Ovary (tissue), 9 donors: Measurements from ENCODE around the gene LPIN1. TPM values are rescaled to one million over a fixed set of nuclear protein-coding genes. Genes with fewer than 3 reads are reported as not detected.
"Not testable (repeated sequence)": the region's sequence is repeated elsewhere in the genome, so short reads cannot be mapped to it uniquely, and the experiment has no call there.

Source experiments
- DNase-seq, 5 donors: peaks; one replicate each; pipeline ENCODE4 v3.0.0-alpha.2; 2019 to 2020
- H3K27ac ChIP-seq, 2 donors: fragments of 200-600 bp; one replicate each; pipeline versions ENCODE4 v1.5.1 to v1.8.0; 2019 to 2022
- H3K27me3 ChIP-seq: fragments of 200-600 bp; one replicate; pipeline ENCODE4 v1.8.0; 2022
- H3K36me3 ChIP-seq: fragments of 200-600 bp; sonication (generic); one replicate; pipeline ENCODE4 v1.5.1; 2019
- H3K4me1 ChIP-seq: one replicate; pipeline ENCODE4 v1.8.1; 2013; ENCODE audit warnings: mild to moderate bottlenecking, moderate library complexity; ENCODE audit not compliant: insufficient read depth
- H3K4me3 ChIP-seq: fragments of 200-600 bp; sonication (generic); one replicate; pipeline ENCODE4 v1.5.1; 2017
- H3K9me3 ChIP-seq, 2 donors: fragments of 200-600 bp in 1 of 2; sonication (generic) in 1 of 2; one replicate each; pipeline versions ENCODE4 v1.5.1 to v1.8.1; 2013 to 2019; ENCODE audit warnings: mild to moderate bottlenecking in 1 of 2, moderate library complexity in 1 of 2
- CTCF ChIP-seq, 3 donors: fragments of 450-650 bp in 2 of 3; fragments of 200-600 bp in 1 of 3; IDR thresholded peaks; one replicate each; pipeline versions ENCODE4 v1.5.1 to v1.8.0; 2016 to 2022; ENCODE audit warnings: antibody characterized with exemption in 3 of 3, mild to moderate bottlenecking in 1 of 3
- EP300 ChIP-seq: sonication (generic); formaldehyde crosslinking; IDR thresholded peaks from one replicate; pipeline ENCODE4 v1.6.1; 2017; ENCODE audit warnings: antibody characterized with exemption
- POLR2A ChIP-seq: fragments of 450-650 bp; IDR thresholded peaks from one replicate; pipeline ENCODE4 v1.6.1; 2017; ENCODE audit warnings: antibody characterized with exemption, mild to moderate bottlenecking, moderate library complexity
- WGBS, 3 donors: extraction: QIAGEN DNeasy Blood & Tissue Kit in 1 of 3; methylation state at CpG; one replicate each; pipeline versions ENCODE4 v1.1.5 to v1.1.7; 2013 to 2017; 5-methylcytosine and 5-hydroxymethylcytosine counted together
- intact Hi-C, 4 donors: fragments of 100-400 bp; cut with DNase I; formaldehyde crosslinking; loops; one replicate each; pipeline versions ENCODE4 v1.11.0 to v1.15.1; 2022 to 2023
- polyA plus RNA-seq, 2 donors: library from polyadenylated mRNA; stranded (reverse); fragments of 200-250 nt in 1 of 2; fragments of 350-450 nt in 1 of 2; fragmentation: Illumina TruSeq in 1 of 2; extraction: RNeasy Lipid Tissue Mini Kit (QIAGEN cat#74804) in 1 of 2; gene quantifications; one replicate each; pipeline ENCODE4 v1.2.3, GENCODE V29; 2013 to 2014
- total RNA-seq, 7 donors: library from RNA; depleted of rRNA in 2 of 7; stranded (reverse); fragments of >200 nt in 2 of 7; fragmentation: NEBNext Ultra II Directional in 3 of 7; extraction: Animal tissue kit (Norgen Biotek cat#: 25700) in 3 of 7; gene quantifications; one replicate each; pipeline versions ENCODE4 v1.1.0 to v1.2.4, GENCODE V29; 2016 to 2023
- donor health status: DM: no; HTN: no; CAD: no; lungs with moderate emphysema.
- donor health status: DM: no; HTN: no; CAD: no.
- donor health status: Bipolar disorder and iron deficiency.
- donor health status: DM: yes; HTN: yes; CAD: no.
- donor health status: DM: no; HTN: no; CAD: no.
- donor health status: DM: yes; HTN: yes; CAD: no.

The LPIN1 gene
- total and polyA plus RNA-seq, 9 donors: 19.9 to 144 (median 50.8) TPM

DNA sequence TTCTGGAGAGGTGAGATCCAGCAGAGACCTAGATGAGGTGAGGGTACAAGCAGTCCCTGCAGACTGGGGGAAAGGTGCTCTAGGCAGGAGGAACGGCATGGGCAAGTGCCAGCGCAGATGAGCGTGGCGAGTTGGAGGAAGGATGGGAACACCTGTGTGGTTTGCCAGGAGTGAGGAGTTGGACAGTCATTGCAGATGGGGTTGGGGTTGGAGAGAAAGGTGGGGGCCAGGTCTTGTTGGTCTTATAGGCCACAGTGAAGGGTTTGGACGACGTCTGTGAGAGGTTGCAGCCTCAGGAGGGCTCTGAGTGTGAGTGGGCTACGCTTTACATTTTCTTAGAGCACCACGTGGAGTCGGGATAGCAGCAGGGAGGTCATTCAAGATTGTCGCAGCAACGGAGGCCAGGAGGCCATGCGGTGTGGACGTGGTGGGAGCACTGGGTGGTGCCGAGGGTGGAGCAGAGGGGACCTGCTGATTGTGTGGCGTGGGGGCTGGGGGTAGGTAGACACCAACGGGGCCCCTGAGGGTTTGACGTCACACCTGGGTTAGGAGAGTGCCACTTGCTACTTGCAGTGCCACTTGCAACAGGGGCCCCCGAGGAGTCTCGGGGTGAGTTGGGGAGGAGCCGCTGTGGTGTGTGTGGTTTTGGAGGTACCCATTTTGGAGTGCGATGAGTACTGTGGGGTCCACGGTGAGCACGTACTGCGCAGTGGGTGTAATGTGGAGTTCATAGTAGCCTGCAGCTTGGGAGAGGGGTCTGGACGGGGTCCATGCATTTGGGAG is 66.2 kb downstream of the LPIN1 start:
- Histone ChIP-seq H3K4me1 (no peaks in the 10 kb centered on the region), H3K27ac (no peak overlapping the region), H3K9me3 (no peaks in the 10 kb centered on the region), H3K36me3 (no peaks in the 10 kb centered on the region), H3K27me3 (no peaks in the 10 kb centered on the region), H3K4me3 (no peak overlapping the region)
- TF ChIP-seq EP300: no peak
- no peak for TF ChIP-seq CTCF (IDR thresholded peaks at IDR 0.05)
- no peak for TF ChIP-seq POLR2A
- 94 to 95% (median 95%) methylated on average over 25 of the region's 25 CpGs for WGBS, 3 donors
- intact Hi-C loops: no loop called here
- no peak for DNase-seq

GRCh38 chr2:11813345-11813744 is 66.9 kb downstream of the LPIN1 start:
- DNase-seq, intact Hi-C loops, H3K4me3 ChIP-seq, H3K27me3 ChIP-seq, H3K27ac ChIP-seq, H3K36me3 ChIP-seq, H3K9me3 ChIP-seq, H3K4me1 ChIP-seq: not testable (repeated sequence)
- WGBS, 3 donors: 92 to 96% (median 93%) methylated on average over 10 of the region's 10 CpGs

DNA sequence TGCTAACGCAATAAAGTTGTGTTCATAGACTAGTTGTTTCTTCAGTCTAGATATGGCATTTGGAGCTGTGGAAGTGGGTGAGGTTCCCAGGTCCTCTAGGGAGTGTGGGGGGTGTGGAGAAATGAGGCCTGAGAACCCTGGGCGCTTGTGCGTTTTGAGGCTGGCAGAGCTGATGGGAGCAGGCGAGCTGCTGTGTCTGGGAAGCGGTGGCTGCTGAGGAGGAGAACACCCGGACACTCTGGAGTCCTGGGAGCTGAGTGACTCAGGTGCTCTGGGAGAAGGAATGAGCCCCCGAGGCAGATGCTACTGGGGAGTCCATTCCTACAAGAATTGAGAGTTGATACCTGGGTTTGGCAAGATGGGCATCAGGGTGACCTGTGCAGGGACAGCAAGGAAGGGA is 67.5 kb downstream of the LPIN1 start:
- Histone ChIP-seq H3K36me3 (no peaks in the 10 kb centered on the region), H3K9me3 (no peaks in the 10 kb centered on the region), H3K4me3 (no peak overlapping the region), H3K27me3 (no peaks in the 10 kb centered on the region), H3K4me1 (no peaks in the 10 kb centered on the region), H3K27ac (no peak overlapping the region)
- TF ChIP-seq POLR2A (no peak), CTCF (IDR thresholded peaks at IDR 0.05) (no peak), EP300 (no peak)
- no peak for DNase-seq
- intact Hi-C loops: no loop called here
- WGBS, 3 donors: 91% methylated on average over 7 of the region's 7 CpGs

DNA sequence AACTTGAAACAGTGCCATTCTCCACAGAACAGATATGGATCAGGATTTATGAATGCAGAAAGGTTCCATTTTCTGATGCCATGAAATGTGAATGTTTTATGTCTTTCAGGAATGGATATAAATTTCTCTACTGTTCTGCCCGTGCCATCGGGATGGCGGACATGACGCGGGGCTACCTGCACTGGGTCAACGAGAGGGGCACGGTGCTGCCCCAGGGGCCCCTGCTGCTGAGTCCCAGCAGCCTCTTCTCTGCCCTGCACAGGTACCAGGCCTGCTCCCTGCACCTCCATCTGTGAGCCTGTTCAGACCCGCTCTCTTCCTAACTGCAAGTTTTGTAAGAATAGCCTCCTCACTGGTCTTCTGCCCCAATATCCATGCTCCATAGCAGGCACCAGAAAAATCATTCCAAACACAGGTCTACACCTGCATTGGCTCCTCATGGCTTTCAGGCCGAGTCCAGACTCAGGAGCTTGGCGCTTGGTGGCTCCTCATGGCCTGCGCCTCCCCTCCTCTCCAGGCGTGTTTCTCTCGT is 68.6 kb downstream of the LPIN1 start:
- no peak overlapping the region for H3K4me3 ChIP-seq
- H3K4me1 ChIP-seq: no peaks in the 10 kb centered on the region
- no peaks in the 10 kb centered on the region for H3K36me3 ChIP-seq
- H3K9me3 ChIP-seq: no peaks in the 10 kb centered on the region
- H3K27me3 ChIP-seq: no peaks in the 10 kb centered on the region
- TF ChIP-seq EP300 (no peak), CTCF (IDR thresholded peaks at IDR 0.05) (no peak), POLR2A (no peak)
- no peak overlapping the region for H3K27ac ChIP-seq
- no peak for DNase-seq
- intact Hi-C loops: no loop called here
- 96% methylated on average over 13 of the region's 13 CpGs for WGBS, 3 donors

DNA sequence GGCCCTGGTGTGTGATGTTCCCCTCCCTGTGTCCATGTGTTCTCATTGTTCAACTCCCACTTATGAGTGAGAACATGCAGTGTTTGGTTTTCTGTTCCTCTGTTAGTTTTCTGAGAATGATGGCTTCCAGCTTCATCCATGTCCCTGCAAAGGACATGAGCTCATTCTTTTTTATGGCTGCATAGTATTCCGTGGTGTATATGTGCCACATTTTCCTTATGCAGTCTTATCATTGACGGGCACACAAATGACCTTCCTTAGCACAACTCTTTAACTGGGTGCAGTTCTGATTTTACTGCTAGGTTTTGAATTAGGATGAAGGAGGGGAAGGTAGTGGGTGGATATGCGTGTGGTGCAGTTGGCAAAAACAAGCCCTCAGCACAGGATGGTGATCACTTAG is 70.5 kb downstream of the LPIN1 start:
- H3K9me3 ChIP-seq, H3K27me3 ChIP-seq: not testable (repeated sequence)
- WGBS, 3 donors: 97 to 99% (median 99%) methylated on average over 3 of the region's 3 CpGs

More for the DNA sequence above, 70.5 kb downstream of the LPIN1 start:
- H3K36me3 ChIP-seq, H3K4me3 ChIP-seq, intact Hi-C loops, H3K27ac ChIP-seq, H3K4me1 ChIP-seq, DNase-seq: not testable (repeated sequence)
